Measurements from ENCODE around the gene BTN2A1. TPM values are rescaled to one million over a fixed set of nuclear protein-coding genes. Genes with fewer than 3 reads are reported as not detected.

The BTN2A1 gene
- total and polyA plus RNA-seq, 10 of the 15 experiments (the other 5 are each of a cell fraction or from before 2014, with no cell fraction given) = 8.2 to 28.0 (median 15.8) TPM

DNA sequence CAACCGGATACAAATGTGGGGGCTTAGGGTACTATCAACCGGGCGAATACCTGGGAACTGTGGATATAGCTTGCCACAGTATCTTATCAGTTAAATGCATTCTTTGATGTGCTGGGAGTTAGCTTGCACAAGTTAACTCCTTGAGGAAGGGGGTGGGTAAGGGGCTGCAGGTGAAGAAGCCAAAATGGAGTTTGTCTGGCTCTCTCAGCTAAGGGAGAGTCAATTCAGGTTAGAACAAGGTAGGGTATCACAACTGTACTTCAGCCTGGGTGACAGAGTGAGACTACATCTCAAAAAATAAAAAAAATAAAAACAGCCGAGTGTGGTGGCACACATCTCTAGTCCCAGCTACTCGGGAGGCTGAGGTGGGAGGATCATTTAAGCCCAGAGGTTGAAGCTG, 33.8 kb downstream of the BTN2A1 start:
- WGBS (ENCODE audit: insufficient coverage, insufficient replicate concordance, low lambda C conversion rate, missing lambda C conversion rate) = 81% methylated on average over 5 of the region's 5 CpGs
- Histone ChIP-seq H3K36me3 (ENCODE audit: control insufficient read depth in 2 of 2, insufficient read depth in 2 of 2, low read length in 1 of 2) (no peaks in the 10 kb centered on the region), H3K4me2 (ENCODE audit: control insufficient read depth, insufficient read depth) (no peak overlapping the region), H3K27ac (ENCODE audit: control insufficient read depth, insufficient read depth) (no peak overlapping the region), H3K9ac (ENCODE audit: control insufficient read depth, insufficient read depth, low read length) (no peak overlapping the region), H3K4me1 (ENCODE audit: control insufficient read depth, insufficient read depth, low read length) (no peaks in the 10 kb centered on the region), H4K20me1 (ENCODE audit: control insufficient read depth, insufficient read depth) (no peaks in the 10 kb centered on the region), H2AFZ (ENCODE audit: control insufficient read depth, low read depth, low read length) (no peak overlapping the region), H3K27me3 (replicated peaks in 1 of 2; ENCODE audit: control insufficient read depth in 2 of 2, insufficient read depth in 2 of 2, low read length in 1 of 2) (no peaks in the 10 kb centered on the region), H3K79me2 (ENCODE audit: control insufficient read depth, insufficient read depth, low read length) (no peaks in the 10 kb centered on the region), H3K4me3 (no peak overlapping the region), H3K9me3 (replicated peaks; ENCODE audit: control insufficient read depth, insufficient read depth, low read length) (no peaks in the 10 kb centered on the region; the same call in 2 of the 3 replicates)
- intact Hi-C loops (cut with micrococcal nuclease; ENCODE audit: unreplicated experiment) (no loop called here), in situ Hi-C loops (cut with MboI) (no loop called here)
- no peak for ATAC-seq
- BruUV-seq (replicated peaks) = no TSS peak
- TF ChIP-seq SPI1 (IDR thresholded peaks at IDR 0.05; ENCODE audit: borderline replicate concordance, insufficient read depth, low read depth, low read length) (no peak), NBN (IDR thresholded peaks at IDR 0.05) (no peak), CHD4 (IDR thresholded peaks at IDR 0.05) (no peak), ZNF207 (IDR thresholded peaks at IDR 0.05; ENCODE audit: borderline replicate concordance) (no peak), ATF2 (IDR thresholded peaks at IDR 0.05; ENCODE audit: low read length) (no peak), BHLHE40 (IDR thresholded peaks at IDR 0.05; ENCODE audit: borderline replicate concordance in 1 of 2, low read depth in 2 of 2, low read length in 1 of 2) (no peak), SMARCA5 (IDR thresholded peaks at IDR 0.05) (no peak), CBFB (IDR thresholded peaks at IDR 0.05; ENCODE audit: low read depth) (no peak), HDAC6 (IDR thresholded peaks at IDR 0.05; ENCODE audit: unreplicated experiment) (no peak), BCL3 (IDR thresholded peaks at IDR 0.05; ENCODE audit: borderline replicate concordance, insufficient read depth, low read depth, low read length, poor library complexity, severe bottlenecking) (no peak)
- CTCF ChIA-PET = interaction anchor here (0.9 to 1.8 kb wide), 2 partner anchors 27 to 150 kb away, joined by 3 to 5 read pairs; no protein-coding TSS in a partner anchor
- POLR2A ChIA-PET = interaction anchor here (1.1 to 3.3 kb wide), 2 partner anchors 13 to 15 kb away, joined by 3 to 9 read pairs; no protein-coding TSS in a partner anchor
- FAIRE-seq = no peak
- RAD21 ChIA-PET (ENCODE audit: unreplicated experiment) = interaction anchor here (1.2 to 1.7 kb wide), 3 partner anchors 18 to 150 kb away, joined by 3 to 5 read pairs (median 4); no protein-coding TSS in a partner anchor
- SMC1A ChIA-PET (ENCODE audit: uncharacterized antibody, unreplicated experiment) = interaction anchor here (0.8 to 1.4 kb wide), 5 partner anchors 9 to 122 kb away, joined by 3 to 4 read pairs (median 3); no protein-coding TSS in a partner anchor
- DNase-seq (ENCODE audit: low read depth, low spot score) = no peak

All from GM12878 (cell line).